A673 (cell line): ENCODE measurements around the gene SPAM1.

ENCODE experiments used
- CTCF ChIP-seq: fragments of 300-800, 200-600 bp; sonication (generic); conservative IDR thresholded peaks from 2 replicates; pipeline ENCODE4 v1.5.1; 2017; ENCODE audit warnings: low read depth, mild to moderate bottlenecking, antibody characterized with exemption, low read length, moderate library complexity, mixed read lengths
- EZH2 ChIP-seq: fragments of 200-600 bp; sonication (generic); IDR thresholded peaks from 2 replicates; pipeline ENCODE4 v1.6.1; 2017; ENCODE audit warnings: borderline replicate concordance, low read depth, mild to moderate bottlenecking, mixed read lengths, antibody characterized with exemption, low read length; ENCODE audit not compliant: poor library complexity, severe bottlenecking

GRCh38 chr7:123995617-123996326, 70.7 kb downstream of the SPAM1 start:
- no peak for TF ChIP-seq EZH2
- no peak for TF ChIP-seq CTCF
